ENCODE measurements around the gene SLC39A3. TPM values are rescaled to one million over a fixed set of nuclear protein-coding genes. Genes with fewer than 3 reads are reported as not detected.
A peak's percentile ranks its signal among the peaks of the same experiment; 100 is the strongest.

SLC39A3 gene
- total RNA-seq, 1 donor from 2014 or later: 33.1 TPM

DNA sequence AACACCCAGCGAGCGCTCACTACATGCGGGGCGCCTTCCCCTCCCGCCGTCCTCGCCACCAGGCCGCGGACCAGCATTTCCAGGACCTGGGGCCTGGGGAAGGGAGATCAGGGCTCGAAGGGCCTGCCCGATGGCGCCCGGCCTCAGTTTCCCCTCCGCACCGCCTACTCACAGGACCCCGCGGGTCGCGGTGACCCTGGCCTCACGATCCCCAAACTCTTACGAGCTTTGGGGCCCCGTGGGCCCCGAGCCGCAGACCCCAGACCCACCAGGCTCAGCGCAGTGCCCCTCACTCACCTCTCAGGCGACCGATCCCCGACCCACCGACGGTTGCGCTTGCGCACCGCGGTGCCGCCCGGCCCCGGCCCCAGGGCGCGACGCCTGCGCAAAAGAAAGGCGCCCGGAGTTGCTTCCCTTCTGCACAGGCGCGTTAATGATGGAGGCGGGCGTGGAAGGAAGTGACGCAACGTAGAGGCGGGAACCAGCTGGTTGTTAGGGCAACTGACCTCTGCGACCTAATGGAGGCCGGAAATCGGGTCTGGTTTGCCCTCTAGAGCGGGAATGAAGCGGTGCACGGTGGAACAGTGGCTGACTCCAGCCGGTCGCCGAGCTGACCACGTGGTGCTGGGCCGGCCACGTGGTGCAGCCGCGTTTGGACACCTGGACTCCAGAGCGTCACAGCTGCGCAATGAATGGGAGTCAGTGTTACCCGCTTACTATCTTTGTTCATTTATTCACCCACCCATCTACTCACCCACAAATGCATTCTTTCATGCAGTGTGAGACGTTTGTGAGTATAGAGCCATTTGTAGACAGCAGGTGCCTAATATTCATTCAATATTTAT, 43.3 kb upstream of the SLC39A3 start, which contains the start of gene SGTA:
Gene SGTA (minus strand): TSS at position 338 of the 845 bp plus-strand sequence. CDS start 14,205 bp downstream, outside the sequence.
- H3K4me3 Mint-ChIP-seq: peak within 1 kb of the TSS; percentile 92
- H3K4me1 Mint-ChIP-seq (ENCODE audit: unreplicated experiment): peaks cover 32% of the 10 kb centered on the region
- TF ChIP-seq, protein P1, sequence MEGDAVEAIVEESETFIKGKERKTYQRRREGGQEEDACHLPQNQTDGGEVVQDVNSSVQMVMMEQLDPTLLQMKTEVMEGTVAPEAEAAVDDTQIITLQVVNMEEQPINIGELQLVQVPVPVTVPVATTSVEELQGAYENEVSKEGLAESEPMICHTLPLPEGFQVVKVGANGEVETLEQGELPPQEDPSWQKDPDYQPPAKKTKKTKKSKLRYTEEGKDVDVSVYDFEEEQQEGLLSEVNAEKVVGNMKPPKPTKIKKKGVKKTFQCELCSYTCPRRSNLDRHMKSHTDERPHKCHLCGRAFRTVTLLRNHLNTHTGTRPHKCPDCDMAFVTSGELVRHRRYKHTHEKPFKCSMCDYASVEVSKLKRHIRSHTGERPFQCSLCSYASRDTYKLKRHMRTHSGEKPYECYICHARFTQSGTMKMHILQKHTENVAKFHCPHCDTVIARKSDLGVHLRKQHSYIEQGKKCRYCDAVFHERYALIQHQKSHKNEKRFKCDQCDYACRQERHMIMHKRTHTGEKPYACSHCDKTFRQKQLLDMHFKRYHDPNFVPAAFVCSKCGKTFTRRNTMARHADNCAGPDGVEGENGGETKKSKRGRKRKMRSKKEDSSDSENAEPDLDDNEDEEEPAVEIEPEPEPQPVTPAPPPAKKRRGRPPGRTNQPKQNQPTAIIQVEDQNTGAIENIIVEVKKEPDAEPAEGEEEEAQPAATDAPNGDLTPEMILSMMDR (conservative IDR thresholded peaks at IDR 0.05): peak; percentile 64
- DNase-seq (ENCODE audit: extremely low spot score, unreplicated experiment): peak; percentile 97
- peak within 1 kb of the TSS; percentile 98 for H3K27ac Mint-ChIP-seq
- peaks cover 3% of the 10 kb centered on the region for H3K9me3 Mint-ChIP-seq
- H3K27me3 Mint-ChIP-seq: no peaks in the 10 kb centered on the region
- no peaks in the 10 kb centered on the region for H3K36me3 Mint-ChIP-seq

DNA sequence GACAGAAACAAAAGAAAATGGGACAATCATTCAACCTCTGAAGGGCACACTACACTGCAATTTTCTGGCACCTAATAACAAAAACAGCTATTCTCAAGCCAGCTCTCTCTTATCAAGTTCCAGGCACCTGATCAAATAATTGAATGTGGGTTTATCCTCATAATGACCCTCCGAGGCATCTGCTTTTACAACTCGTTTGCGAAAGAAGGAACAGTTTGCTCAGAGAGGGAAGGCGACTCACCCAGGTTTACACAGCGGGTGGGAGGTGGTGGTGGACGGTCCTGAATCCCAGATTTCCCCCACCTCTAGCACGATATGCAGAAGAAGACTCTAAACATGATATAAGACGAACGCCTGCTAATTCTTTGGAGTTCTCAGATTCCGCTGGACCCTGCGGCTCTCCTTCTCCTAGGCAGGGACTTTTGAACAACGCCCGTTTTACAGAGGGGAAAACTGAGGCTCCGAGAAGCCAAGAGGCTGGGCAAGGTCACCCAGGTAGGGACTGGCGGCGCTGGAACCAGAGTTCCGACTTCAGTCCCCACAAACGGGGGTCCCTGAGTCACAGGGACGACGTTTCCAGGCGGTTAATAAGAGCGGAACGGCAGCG, 42.6 kb upstream of the SLC39A3 start:
- TF ChIP-seq, protein P1 (conservative IDR thresholded peaks at IDR 0.05): no peak

DNA sequence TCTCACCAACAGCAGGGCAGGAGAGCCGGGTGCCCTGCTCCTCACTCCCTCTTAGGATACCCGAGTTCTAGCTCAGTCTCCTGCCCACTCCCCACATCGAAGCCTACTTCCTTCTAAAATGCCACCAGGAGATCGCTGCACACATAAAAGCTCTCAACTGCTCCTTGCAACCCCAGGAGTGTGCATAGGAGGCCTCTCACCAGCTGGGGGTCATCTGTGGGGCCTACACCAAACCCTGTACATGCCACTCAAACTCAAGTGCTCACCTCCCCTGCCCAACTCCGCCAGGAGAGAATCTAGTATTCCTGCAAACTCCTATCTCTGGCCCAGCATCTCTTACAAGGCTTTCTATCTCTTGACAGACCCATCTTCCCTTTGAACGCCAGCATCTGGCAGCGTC, 40.5 kb upstream of the SLC39A3 start:
- H3K4me3 Mint-ChIP-seq: peak overlapping the region; percentile 12
- peaks cover 3% of the 10 kb centered on the region for H3K9me3 Mint-ChIP-seq
- H3K4me1 Mint-ChIP-seq (ENCODE audit: unreplicated experiment): peaks cover 28% of the 10 kb centered on the region
- DNase-seq (ENCODE audit: extremely low spot score, unreplicated experiment): no peak
- H3K27me3 Mint-ChIP-seq: no peaks in the 10 kb centered on the region
- TF ChIP-seq, protein P1 (conservative IDR thresholded peaks at IDR 0.05): no peak
- no peak overlapping the region for H3K27ac Mint-ChIP-seq
- H3K36me3 Mint-ChIP-seq: peaks cover 4% of the 10 kb centered on the region

More for the DNA sequence above, 42.6 kb upstream of the SLC39A3 start:
- Mint-ChIP-seq H3K27ac (peak overlapping the region; percentile 93), H3K4me1 (ENCODE audit: unreplicated experiment) (peaks cover 30% of the 10 kb centered on the region), H3K36me3 (no peaks in the 10 kb centered on the region), H3K4me3 (peak overlapping the region; percentile 92), H3K27me3 (no peaks in the 10 kb centered on the region), H3K9me3 (peaks cover 3% of the 10 kb centered on the region)
- no peak for DNase-seq (ENCODE audit: extremely low spot score, unreplicated experiment)

DNA sequence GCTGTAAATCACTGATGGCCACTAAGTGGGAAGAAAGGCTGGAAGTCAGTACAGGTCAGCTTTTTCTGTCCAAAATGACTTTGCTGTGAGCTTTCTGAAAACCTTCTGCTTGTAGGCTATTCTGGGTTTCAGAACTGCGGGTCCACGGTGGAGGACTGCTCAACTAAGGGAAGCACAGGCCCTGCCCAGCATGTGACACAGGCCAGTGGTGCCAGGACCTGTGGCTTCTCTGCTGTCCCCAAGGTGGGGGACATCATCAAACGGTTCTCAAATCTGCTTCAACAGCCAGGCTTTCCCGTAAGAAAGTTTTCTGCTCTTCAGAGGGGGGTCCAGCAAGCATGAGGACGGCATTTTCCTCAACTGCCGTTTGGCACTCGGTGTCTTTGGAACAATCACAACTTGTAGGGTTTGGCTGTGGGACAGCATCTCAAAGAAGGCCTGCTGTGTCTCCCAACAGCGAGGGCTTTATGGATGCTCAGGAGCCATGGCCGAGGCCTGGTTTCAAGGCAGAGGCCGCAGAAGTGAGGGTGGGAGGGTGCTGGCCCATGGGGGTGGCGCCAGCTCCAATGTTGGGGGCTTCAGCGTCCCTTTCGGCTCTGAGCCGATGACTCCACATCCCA, 39.4 kb upstream of the SLC39A3 start:
- TF ChIP-seq, protein P1 (conservative IDR thresholded peaks at IDR 0.05): no peak
- Mint-ChIP-seq H3K4me1 (ENCODE audit: unreplicated experiment) (peaks cover 34% of the 10 kb centered on the region), H3K36me3 (peaks cover 6% of the 10 kb centered on the region), H3K27me3 (no peaks in the 10 kb centered on the region), H3K9me3 (peaks cover 3% of the 10 kb centered on the region), H3K4me3 (no peak overlapping the region), H3K27ac (no peak overlapping the region)
- DNase-seq (ENCODE audit: extremely low spot score, unreplicated experiment): no peak

DNA sequence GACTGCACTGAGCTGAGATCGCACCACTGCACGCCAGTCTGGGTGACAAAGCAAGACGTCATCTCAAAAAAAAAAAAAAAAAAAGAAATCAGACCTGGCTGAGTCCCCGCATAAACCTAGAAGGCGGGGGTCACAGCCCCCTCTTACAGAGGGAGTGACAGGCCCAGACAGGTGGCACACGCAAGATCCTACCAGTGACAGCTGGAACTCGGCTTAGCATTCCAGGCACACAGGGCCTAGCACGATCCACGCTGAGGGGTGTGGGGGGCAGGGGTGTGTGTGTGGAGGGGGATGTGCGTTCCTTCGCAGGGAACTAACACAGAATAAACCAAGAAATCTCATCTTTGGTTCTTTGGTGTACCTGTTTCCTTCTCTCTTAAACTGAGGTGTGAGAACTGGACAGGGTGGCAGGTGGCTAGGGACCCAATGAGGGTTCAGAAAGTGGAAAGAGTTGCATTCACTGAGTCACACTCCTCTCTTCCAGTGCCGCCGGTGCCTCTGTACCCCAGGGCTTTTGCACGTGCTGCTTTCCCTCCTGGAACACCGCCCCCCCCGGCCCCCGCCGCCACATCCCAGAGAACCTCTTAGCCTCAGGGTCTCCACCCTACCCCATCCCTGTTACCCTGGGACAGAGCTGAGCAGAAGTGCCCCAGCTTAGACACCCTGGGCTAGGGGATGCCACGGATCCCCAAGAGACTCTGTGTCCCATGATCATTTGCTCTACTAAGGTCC, 38.3 kb upstream of the SLC39A3 start:
- Mint-ChIP-seq H3K36me3 (peaks cover 6% of the 10 kb centered on the region), H3K4me1 (ENCODE audit: unreplicated experiment) (peaks cover 26% of the 10 kb centered on the region), H3K9me3 (no peaks in the 10 kb centered on the region), H3K27me3 (no peaks in the 10 kb centered on the region), H3K4me3 (no peak overlapping the region), H3K27ac (peak overlapping the region; percentile 67)
- TF ChIP-seq, protein P1 (conservative IDR thresholded peaks at IDR 0.05): no peak
- no peak for DNase-seq (ENCODE audit: extremely low spot score, unreplicated experiment)

Data from type B pancreatic cell (in vitro differentiated cells).